Liver (tissue), 9 donors: ENCODE measurements around the gene GPHN. TPM values are rescaled to one million over a fixed set of nuclear protein-coding genes. Genes with fewer than 3 reads are reported as not detected.

Experiments used
- DNase-seq: peaks from one replicate; pipeline ENCODE4 v3.0.0-alpha.2; 2017; ENCODE audit warnings: low spot score
- H3K27ac ChIP-seq, 2 donors: one replicate each; pipeline ENCODE4 v1.7.0; 2013; ENCODE audit warnings: inconsistent platforms in 2 of 2, low read length in 2 of 2, control low read depth in 1 of 2, low read depth in 1 of 2, mild to moderate bottlenecking in 1 of 2
- H3K27me3 ChIP-seq, 4 donors: one replicate each; pipeline versions ENCODE4 v1.6.1 to v1.7.0; 2013; ENCODE audit warnings: low read length in 3 of 4, inconsistent platforms in 1 of 4, mild to moderate bottlenecking in 1 of 4, moderate library complexity in 1 of 4; ENCODE audit not compliant: control insufficient read depth in 4 of 4, insufficient read depth in 4 of 4
- H3K36me3 ChIP-seq, 4 donors: one replicate each; pipeline versions ENCODE4 v1.6.1 to v1.7.0; 2013; ENCODE audit warnings: low read length in 3 of 4, mild to moderate bottlenecking in 3 of 4, low read depth in 1 of 4, moderate library complexity in 1 of 4; ENCODE audit not compliant: control insufficient read depth in 4 of 4, insufficient read depth in 3 of 4
- H3K4me1 ChIP-seq, 4 donors: one replicate each; pipeline versions ENCODE4 v1.6.1 to v1.7.0; 2013; ENCODE audit warnings: low read length in 3 of 4, mild to moderate bottlenecking in 3 of 4, moderate library complexity in 1 of 4; ENCODE audit not compliant: control insufficient read depth in 4 of 4, insufficient read depth in 4 of 4
- H3K4me3 ChIP-seq, 3 donors: one replicate each; pipeline versions ENCODE4 v1.6.1 to v1.7.0; 2013; ENCODE audit warnings: low read length in 3 of 3, control low read depth in 1 of 3, low read depth in 1 of 3, mild to moderate bottlenecking in 1 of 3
- H3K9ac ChIP-seq, 2 donors: one replicate each; pipeline ENCODE4 v1.7.0; 2013; ENCODE audit warnings: low read length in 2 of 2, mild to moderate bottlenecking in 2 of 2, moderate library complexity in 2 of 2, control low read depth in 1 of 2, low read depth in 1 of 2
- H3K9me3 ChIP-seq, 4 donors: one replicate each; pipeline versions ENCODE4 v1.6.1 to v1.7.0; 2013; ENCODE audit warnings: low read length in 3 of 4; ENCODE audit not compliant: control insufficient read depth in 4 of 4
- ATF3 ChIP-seq: IDR thresholded peaks from 2 replicates; pipeline ENCODE4 v1.6.1; 2016; ENCODE audit warnings: antibody characterized with exemption
- CTCF ChIP-seq: fragments of 150-350 bp; IDR thresholded peaks from 2 replicates; pipeline ENCODE4 v1.5.1; 2017; ENCODE audit warnings: improper control_type of control experiment, low read depth, low read length; ENCODE audit not compliant: missing input control
- EGR1 ChIP-seq, 2 donors: IDR thresholded peaks; 2 replicates each; pipeline ENCODE4 v1.6.1; 2016 to 2018; ENCODE audit warnings: antibody characterized with exemption in 2 of 2, low read depth in 2 of 2
- FOXA1 ChIP-seq: IDR thresholded peaks from 2 replicates; pipeline ENCODE4 v1.6.1; 2016; ENCODE audit warnings: antibody characterized with exemption
- FOXA2 ChIP-seq: IDR thresholded peaks from 2 replicates; pipeline ENCODE4 v1.6.1; 2016; ENCODE audit warnings: antibody characterized with exemption
- HNF4A ChIP-seq, 2 donors: conservative IDR thresholded peaks; 2 replicates each; pipeline ENCODE4 v1.6.1; 2016; ENCODE audit warnings: antibody characterized with exemption in 2 of 2, mild to moderate bottlenecking in 2 of 2
- HNF4G ChIP-seq: IDR thresholded peaks from 2 replicates; pipeline ENCODE4 v1.6.1; 2016; ENCODE audit warnings: antibody characterized with exemption
- JUND ChIP-seq, 2 donors: IDR thresholded peaks; 2 replicates each; pipeline ENCODE4 v1.6.1; 2016; ENCODE audit warnings: antibody characterized with exemption in 2 of 2
- NR2F2 ChIP-seq: IDR thresholded peaks from 2 replicates; pipeline ENCODE4 v1.6.1; 2016; ENCODE audit warnings: antibody characterized with exemption
- RAD21 ChIP-seq, 2 donors: IDR thresholded peaks; 2 replicates each; pipeline ENCODE4 v1.6.1; 2016; ENCODE audit warnings: antibody characterized with exemption in 2 of 2, mild to moderate bottlenecking in 2 of 2
- REST ChIP-seq: IDR thresholded peaks from 2 replicates; pipeline ENCODE4 v1.6.1; 2016; ENCODE audit warnings: antibody characterized with exemption, mild to moderate bottlenecking
- RXRA ChIP-seq, 2 donors: IDR thresholded peaks; 2 replicates each; pipeline ENCODE4 v1.6.1; 2017 to 2018; ENCODE audit warnings: antibody characterized with exemption in 2 of 2, mild to moderate bottlenecking in 1 of 2
- SP1 ChIP-seq: IDR thresholded peaks from 2 replicates; pipeline ENCODE4 v1.6.1; 2018; ENCODE audit warnings: antibody characterized with exemption, mild to moderate bottlenecking
- TAF1 ChIP-seq: conservative IDR thresholded peaks from 2 replicates; pipeline ENCODE4 v1.6.1; 2016; ENCODE audit warnings: antibody characterized with exemption, mild to moderate bottlenecking
- YY1 ChIP-seq: IDR thresholded peaks from 2 replicates; pipeline ENCODE4 v1.6.1; 2016; ENCODE audit warnings: antibody characterized with exemption, mild to moderate bottlenecking
- WGBS: extraction: QIAGEN DNeasy Blood & Tissue Kit; methylation state at CpG from one replicate; pipeline ENCODE4 v1.1.7; 2013; 5-methylcytosine and 5-hydroxymethylcytosine counted together
- polyA plus RNA-seq, 2 donors: library from polyadenylated mRNA; stranded (reverse) in 1 of 2; unstranded in 1 of 2; fragments of 200-250 nt in 1 of 2; fragments of >200 nt in 1 of 2; fragmentation: Nextera tagmentation in 1 of 2; extraction: Ambion mirVana in 1 of 2; gene quantifications; one replicate each; pipeline versions ENCODE4 v1.2.1 to v1.2.3, GENCODE V29; 2013 to 2015
- total RNA-seq, 2 donors: library from RNA; depleted of rRNA; stranded (reverse); fragments of >200 nt; gene quantifications; one replicate each; pipeline ENCODE4 v1.2.3, GENCODE V29; 2014
- TF ChIP-seq, protein P1 (sequence below): IDR thresholded peaks from 2 replicates; pipeline ENCODE4 v1.6.1; 2016; ENCODE audit warnings: antibody characterized with exemption
- TF ChIP-seq, protein P2 (sequence below): IDR thresholded peaks from 2 replicates; pipeline ENCODE4 v1.6.1; 2016; ENCODE audit warnings: antibody characterized with exemption
- donor health status: healthy.
- donor health status: healthy.
- donor health status: healthy.
- donor health status: healthy.
- donor health status: healthy.

The GPHN gene
- total and polyA plus RNA-seq, 4 donors, result 18.4 to 76.4 (median 47.4) TPM

DNA sequence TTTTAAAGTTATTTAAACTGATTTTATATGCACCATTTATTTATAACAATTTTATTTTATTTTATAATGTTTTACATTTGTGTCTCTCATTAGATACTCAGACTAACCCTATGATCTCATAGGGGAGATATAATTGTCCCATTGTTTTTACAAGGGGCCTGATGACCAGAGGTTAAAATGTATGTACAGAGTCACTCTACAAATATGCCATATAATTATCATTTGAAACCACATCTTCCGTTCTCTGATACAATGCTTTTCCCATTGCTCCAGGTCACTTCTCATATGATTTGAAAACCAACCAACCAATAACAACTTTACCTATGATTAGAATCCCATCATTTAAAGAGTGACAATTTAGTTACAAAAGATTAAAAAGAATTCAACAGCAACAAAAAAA is 137.8 kb downstream of the GPHN start:
- Histone ChIP-seq H3K4me1 (peaks cover 0 to 6% (median 3%) of the 10 kb centered on the region in 4 donors), H3K9me3 (no peaks in the 10 kb centered on the region), H3K27me3 (no peaks in the 10 kb centered on the region), H3K36me3 (no peaks in the 10 kb centered on the region), H3K27ac (no peak overlapping the region), H3K4me3 (no peak overlapping the region), H3K9ac (no peak overlapping the region)
- TF ChIP-seq FOXA1, result no peak
- TF ChIP-seq, protein P1, sequence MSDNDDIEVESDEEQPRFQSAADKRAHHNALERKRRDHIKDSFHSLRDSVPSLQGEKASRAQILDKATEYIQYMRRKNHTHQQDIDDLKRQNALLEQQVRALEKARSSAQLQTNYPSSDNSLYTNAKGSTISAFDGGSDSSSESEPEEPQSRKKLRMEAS, result no peak
- WGBS, result 94% methylated on average over 1 of the region's 1 CpG
- no peak for DNase-seq

DNA sequence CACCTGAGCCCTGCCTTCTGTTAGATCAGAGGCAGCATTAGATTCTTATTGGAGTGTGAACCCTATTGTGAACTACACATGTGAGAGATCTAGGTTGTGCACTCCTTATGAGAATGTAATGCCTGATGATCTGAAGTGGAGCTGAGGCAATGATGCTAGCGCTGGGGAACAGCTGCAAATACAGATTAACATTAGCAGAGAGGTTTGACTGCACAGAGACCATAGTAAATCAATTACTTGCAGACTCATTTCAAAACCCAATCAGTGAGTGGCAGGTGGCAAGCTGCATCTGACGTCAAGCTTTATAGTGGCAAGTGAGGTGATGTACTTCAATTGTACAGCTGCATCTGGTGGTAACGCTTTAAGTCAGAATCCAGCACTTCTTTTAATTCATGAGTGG is 141.6 kb downstream of the GPHN start:
- H3K9me3 ChIP-seq, result no peaks in the 10 kb centered on the region
- no peak overlapping the region for H3K27ac ChIP-seq
- peaks cover 0 to 5% (median 1%) of the 10 kb centered on the region in 4 donors for H3K4me1 ChIP-seq
- H3K9ac ChIP-seq, result no peak overlapping the region
- 90% methylated on average over 3 of the region's 3 CpGs for WGBS
- H3K4me3 ChIP-seq, result no peak overlapping the region
- no peak for DNase-seq
- no peaks in the 10 kb centered on the region for H3K36me3 ChIP-seq
- no peaks in the 10 kb centered on the region for H3K27me3 ChIP-seq
- no peak for TF ChIP-seq NR2F2
- no peak for TF ChIP-seq CTCF
- TF ChIP-seq HNF4A (conservative IDR thresholded peaks at IDR 0.05), result no peak

DNA sequence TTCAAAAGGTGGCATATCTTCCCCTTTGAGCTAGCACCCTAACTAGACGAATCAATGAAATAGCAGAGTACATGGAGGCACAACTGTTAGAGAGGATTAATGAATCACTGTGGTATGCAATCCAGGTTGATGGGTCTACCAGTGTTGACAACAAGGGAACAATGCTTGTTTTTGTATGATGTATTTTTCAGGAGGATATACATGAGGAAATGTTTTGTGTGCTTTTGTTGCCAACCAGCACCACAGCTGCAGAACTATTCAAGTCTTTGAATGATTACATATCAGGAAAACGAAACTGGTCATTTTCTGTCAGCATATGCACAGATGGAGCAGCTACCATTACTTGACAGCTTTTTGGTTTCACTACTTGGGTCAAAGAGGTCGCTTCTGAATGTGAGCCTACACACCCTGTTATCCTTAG is 142.6 kb downstream of the GPHN start:
- Histone ChIP-seq H3K4me3 (no peak overlapping the region), H3K27ac (no peak overlapping the region), H3K36me3 (no peaks in the 10 kb centered on the region), H3K4me1 (peaks cover 0 to 5% (median 0%) of the 10 kb centered on the region in 4 donors), H3K9me3 (no peaks in the 10 kb centered on the region), H3K9ac (no peak overlapping the region), H3K27me3 (no peaks in the 10 kb centered on the region)
- no peak for DNase-seq
- 77% methylated on average over 3 of the region's 3 CpGs for WGBS
- no peak for TF ChIP-seq RXRA (IDR thresholded peaks at IDR 0.05)
- TF ChIP-seq EGR1 (IDR thresholded peaks at IDR 0.05; ENCODE audit: low read depth in 2 of 2), result no peak
- TF ChIP-seq ATF3, result no peak
- no peak for TF ChIP-seq NR2F2
- TF ChIP-seq REST, result no peak
- no peak for TF ChIP-seq JUND (IDR thresholded peaks at IDR 0.05)
- TF ChIP-seq, protein P1, result no peak
- no peak for TF ChIP-seq HNF4A (conservative IDR thresholded peaks at IDR 0.05)
- TF ChIP-seq RAD21 (IDR thresholded peaks at IDR 0.05), result no peak
- TF ChIP-seq HNF4G, result no peak
- no peak for TF ChIP-seq FOXA2
- no peak for TF ChIP-seq YY1
- TF ChIP-seq SP1, result no peak
- no peak for TF ChIP-seq CTCF
- TF ChIP-seq, protein P2, sequence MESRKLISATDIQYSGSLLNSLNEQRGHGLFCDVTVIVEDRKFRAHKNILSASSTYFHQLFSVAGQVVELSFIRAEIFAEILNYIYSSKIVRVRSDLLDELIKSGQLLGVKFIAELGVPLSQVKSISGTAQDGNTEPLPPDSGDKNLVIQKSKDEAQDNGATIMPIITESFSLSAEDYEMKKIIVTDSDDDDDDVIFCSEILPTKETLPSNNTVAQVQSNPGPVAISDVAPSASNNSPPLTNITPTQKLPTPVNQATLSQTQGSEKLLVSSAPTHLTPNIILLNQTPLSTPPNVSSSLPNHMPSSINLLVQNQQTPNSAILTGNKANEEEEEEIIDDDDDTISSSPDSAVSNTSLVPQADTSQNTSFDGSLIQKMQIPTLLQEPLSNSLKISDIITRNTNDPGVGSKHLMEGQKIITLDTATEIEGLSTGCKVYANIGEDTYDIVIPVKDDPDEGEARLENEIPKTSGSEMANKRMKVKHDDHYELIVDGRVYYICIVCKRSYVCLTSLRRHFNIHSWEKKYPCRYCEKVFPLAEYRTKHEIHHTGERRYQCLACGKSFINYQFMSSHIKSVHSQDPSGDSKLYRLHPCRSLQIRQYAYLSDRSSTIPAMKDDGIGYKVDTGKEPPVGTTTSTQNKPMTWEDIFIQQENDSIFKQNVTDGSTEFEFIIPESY, result no peak
- no peak for TF ChIP-seq FOXA1
- TF ChIP-seq TAF1, result no peak
